ENCODE results near the gene PPTC7.

DNA sequence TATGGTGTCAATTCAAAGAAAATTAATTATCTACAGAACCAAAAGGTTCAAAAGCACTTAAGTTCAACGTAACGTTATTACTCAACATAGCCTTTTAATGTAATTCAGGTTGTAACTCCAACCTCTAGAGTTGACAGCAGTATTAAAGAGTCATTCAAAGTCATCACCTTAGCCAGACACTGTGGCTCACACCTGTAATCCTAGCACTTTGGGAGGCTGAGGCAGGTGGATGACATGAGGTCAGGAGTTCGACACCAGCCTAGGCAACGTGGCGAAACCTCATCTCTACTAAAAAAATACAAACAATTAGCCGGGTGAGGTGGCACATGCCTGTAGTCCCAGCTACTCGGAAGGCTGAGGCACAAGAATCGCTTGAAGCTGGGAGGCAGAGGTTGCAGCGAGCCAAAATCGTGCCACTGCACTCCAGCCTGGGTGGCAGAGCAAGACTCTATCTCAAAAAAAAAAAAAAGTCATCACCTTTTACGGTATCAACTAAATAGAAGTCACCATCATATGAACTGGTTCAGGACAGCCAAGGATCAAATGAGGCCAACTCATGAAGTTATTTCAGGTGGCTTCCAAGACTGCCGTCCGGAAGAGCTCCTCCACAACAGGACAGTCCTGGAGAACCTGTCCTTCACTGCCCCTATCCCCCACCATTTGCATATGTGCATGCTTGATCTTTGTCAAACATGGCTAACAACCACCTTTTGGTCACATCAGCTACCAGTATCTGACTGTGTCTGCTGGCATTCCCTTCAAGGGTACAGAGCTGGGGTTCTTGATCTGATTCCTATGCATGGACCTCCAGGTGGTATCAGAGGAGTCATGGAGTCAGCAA lies 4.2 kb downstream of the PPTC7 start:
- TF ChIP-seq RAD21 (IDR thresholded peaks at IDR 0.05 in 1 of 2, conservative IDR thresholded peaks at IDR 0.05 in 1 of 2; ENCODE audit: low read depth in 2 of 2, low read length in 2 of 2) (no peak), TBP (IDR thresholded peaks at IDR 0.05; ENCODE audit: low read depth, low read length) (no peak), GABPA (IDR thresholded peaks at IDR 0.05; ENCODE audit: borderline replicate concordance, insufficient read depth, low read length) (no peak), SIN3A (conservative IDR thresholded peaks at IDR 0.05 in 1 of 2, IDR thresholded peaks at IDR 0.05 in 1 of 2; ENCODE audit: low read depth in 1 of 2, low read length in 2 of 2) (no peak), CREB1 (IDR thresholded peaks at IDR 0.05) (no peak), POLR2A (IDR thresholded peaks at IDR 0.05; ENCODE audit: control extremely low read depth in 1 of 2, low read depth in 2 of 2, low read length in 2 of 2) (no peak), RNF2 (IDR thresholded peaks at IDR 0.05; ENCODE audit: borderline replicate concordance, low read depth, low read length, missing control alignments, poor library complexity, severe bottlenecking) (no peak)
- TF ChIP-seq, protein P1, sequence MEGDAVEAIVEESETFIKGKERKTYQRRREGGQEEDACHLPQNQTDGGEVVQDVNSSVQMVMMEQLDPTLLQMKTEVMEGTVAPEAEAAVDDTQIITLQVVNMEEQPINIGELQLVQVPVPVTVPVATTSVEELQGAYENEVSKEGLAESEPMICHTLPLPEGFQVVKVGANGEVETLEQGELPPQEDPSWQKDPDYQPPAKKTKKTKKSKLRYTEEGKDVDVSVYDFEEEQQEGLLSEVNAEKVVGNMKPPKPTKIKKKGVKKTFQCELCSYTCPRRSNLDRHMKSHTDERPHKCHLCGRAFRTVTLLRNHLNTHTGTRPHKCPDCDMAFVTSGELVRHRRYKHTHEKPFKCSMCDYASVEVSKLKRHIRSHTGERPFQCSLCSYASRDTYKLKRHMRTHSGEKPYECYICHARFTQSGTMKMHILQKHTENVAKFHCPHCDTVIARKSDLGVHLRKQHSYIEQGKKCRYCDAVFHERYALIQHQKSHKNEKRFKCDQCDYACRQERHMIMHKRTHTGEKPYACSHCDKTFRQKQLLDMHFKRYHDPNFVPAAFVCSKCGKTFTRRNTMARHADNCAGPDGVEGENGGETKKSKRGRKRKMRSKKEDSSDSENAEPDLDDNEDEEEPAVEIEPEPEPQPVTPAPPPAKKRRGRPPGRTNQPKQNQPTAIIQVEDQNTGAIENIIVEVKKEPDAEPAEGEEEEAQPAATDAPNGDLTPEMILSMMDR (IDR thresholded peaks at IDR 0.05; ENCODE audit: control extremely low read depth in 1 of 3, insufficient read depth in 1 of 3, low read depth in 1 of 3, low read length in 3 of 3), result no peak
